Right kidney (tissue), 1 donor: Measurements from ENCODE around the gene ARIH1.

ENCODE experiments used
- DNase-seq: peaks from one replicate; pipeline ENCODE4 v3.0.0-alpha.2; 2016

ARIH1 gene

DNA sequence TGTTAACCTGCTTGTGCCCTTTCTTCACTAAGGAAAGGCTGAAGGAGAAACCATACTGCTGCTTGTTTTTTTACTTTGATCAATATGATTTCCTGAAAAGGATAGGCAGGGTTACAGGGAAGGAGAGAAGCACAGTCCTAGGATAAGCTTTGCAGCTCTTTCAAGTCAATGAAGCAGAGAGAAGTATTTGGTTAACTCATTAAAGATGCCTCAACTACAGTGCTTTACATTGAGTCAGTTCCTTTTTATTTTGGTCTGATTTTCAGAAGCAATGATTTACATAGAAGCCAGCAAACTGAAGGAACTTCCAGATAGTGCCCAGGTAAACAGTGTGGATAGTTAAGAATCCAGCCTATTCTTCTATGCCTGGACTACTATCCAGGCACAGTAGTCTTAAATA lies 64.8 kb downstream of the ARIH1 start:
- no peak for DNase-seq

DNA sequence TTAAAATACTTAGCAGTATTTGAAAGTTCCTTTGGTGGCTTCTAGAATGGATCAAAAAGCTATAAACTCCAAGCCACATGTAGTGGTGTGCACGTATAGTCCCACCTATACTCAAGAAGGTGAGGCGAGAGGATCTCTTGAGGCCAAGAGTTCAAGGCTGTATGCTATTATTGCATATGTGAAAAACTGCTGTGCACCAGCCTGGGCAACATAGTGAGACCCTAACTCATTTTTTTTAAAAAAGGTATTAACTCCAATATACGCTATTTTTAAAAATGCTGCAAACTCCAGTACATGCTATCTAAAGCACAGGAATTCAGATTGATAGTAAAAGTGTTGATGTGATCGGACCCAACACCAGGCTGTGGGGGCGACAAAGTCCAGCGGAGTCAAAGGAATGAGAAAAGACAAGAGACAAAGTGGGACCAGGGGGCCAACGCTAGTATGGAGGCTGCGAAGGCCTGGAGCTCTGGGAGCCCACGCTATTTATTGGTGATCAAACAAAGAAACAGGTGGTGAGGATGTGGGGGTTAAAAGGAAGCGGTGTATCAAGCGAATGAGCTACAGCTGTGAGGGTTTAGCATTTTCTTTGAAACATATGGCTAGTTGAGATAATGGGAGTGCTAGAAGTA lies 66.6 kb downstream of the ARIH1 start:
- no peak for DNase-seq

DNA sequence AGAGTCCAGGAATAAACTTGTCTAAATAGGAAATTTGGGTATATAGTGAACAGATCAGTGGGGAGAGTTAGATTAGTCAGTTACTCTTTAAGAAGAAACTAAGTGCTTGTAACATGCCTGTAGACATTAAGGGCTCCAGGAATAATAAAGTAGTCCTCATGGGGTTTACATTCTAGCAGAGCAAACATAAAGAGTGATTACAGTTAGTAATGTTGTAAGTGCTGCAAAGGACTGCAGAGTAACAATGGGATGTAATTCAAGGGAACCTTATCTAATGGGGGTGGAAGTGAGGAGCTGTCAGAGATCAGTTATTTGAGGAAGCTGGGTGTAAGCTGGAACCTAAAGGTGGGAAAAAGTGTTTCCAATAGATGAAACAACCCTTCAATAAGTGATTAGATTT lies 67.5 kb downstream of the ARIH1 start:
- DNase-seq: no peak

DNA sequence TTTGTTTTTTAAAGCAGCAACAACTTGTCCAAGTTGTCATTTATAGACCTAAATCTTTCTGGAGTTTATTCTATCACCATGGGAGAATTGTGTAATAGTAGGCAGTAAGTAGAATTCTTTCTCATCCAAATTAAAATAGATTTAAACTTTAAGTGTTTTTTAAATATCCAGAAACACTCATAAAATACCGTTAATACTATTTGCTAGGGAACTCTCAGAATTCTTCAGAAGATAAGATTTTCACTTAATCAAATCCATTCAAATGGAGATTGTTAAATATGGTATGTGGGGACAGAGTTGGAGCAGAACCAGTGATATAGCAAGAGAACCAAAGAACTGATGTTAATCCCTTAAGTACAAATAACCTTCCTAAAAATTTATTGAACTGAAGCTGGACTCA lies 71.0 kb downstream of the ARIH1 start:
- DNase-seq: no peak

DNA sequence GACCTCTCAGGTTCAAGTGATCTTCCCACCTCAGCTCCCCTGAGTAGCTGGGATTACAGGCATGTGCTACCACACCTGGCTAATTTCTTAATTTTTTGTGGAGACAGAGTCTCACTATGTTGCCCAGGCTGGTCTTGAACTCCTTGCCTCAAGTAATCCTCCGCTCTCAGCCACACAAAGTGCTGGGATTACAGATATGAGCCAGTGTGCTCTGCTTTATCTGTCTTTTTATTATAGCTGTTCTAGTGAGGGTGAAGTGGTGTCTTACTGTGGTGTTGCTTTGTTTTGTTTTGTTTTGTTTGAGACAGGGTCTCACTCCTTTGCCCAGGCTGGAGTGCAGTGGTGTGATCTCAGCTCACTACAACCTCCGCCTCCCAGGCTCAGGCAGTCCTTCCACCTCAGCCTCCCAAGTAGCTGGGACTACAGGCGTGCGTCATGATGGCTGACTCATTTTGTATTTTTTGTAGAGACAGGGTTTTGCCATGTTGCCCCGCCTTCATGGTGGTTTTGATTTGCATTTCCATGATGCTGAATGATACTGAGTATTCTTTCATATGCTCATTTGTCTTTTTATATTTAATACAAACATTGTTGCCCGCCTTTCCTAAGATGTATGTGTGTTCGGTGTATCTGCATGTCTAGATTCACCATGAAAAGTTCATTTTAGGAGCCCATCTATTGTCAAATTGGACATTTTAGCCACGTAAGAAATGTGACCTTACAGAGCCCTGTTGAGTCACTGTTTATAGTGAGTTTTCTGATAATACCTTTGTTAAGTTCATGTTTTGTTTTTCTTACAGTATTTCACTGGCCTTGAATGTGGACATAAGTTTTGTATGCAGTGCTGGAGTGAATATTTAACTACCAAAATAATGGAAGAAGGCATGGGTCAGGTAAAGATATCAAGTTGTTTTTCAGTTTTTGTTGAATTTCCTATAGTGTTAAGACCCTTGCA lies 80.6 kb downstream of the ARIH1 start:
- DNase-seq: no peak

DNA sequence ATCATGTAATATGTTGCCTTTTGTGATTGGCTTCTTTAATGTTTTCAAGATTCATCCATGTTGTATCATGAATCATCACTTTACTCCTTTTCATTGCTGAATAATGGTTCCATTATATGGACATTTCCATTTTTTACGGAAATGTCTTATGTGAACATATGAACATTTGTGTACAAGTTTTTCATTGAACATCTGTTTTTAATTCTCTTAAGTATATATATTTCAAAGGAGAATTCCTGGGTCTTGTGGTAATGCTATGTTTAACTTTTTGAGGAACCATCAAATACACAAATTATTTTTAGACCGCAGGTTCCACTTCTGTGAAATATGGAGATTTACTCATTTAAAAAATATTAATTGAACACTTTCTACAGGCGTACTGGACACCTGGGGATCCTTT lies 85.7 kb downstream of the ARIH1 start:
- no peak for DNase-seq

DNA sequence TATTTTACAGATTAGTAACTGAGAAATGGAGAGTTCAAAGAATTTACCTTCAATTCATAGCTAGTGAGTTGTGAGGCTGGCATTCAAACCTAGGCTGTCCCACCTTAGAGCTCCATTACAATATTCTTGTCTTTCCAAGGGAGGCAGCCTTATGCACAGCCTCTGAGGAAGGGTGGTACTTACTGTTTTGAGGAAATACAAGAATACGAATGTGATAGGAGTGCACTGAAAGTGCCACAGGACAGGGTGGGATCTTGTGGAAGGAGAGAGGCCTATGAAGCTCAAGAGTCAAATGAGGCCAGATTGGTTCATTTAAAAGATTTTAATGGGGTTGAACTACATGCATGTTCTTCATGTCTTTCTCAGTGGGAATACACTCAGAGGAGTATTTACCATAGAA lies 86.3 kb downstream of the ARIH1 start:
- DNase-seq: no peak

DNA sequence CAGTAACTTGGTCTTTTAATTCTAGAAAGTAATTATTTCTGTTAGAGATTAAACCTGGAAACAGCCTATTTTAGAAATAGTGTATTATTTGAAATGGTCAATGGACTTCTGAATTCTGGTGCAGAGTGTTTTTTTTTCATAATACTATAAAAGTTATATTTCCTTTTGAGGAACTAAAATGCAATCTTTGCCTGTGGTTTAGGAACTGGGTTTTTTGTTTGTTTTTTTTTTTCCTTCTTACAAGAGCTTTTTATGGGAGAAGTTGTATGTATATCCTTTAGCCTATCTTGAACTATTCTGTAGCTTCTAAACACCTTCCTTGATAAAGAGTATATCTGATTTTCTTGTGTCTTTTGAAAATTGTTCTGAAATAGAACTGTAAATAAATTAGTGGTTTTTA lies 88.3 kb downstream of the ARIH1 start:
- DNase-seq: no peak

DNA sequence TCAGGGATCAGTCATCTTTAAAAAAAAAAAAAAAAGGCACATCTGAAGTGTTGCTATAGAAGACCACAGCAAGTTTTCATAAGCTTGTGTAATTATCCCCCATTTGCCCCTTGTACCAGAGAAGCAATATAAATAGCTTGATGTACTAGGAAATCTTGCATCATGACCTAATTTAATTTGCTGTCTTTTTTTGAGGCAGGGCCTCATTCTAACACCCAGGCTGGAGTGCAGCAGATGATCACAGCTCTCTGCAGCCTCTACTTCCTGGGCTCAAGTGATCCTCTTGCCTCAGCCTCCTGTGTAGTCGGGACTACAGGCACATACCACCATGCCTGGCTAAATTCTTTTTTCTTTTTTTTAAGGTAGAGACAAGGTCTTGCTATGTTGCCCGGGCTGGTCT lies 88.7 kb downstream of the ARIH1 start:
- DNase-seq: no peak

DNA sequence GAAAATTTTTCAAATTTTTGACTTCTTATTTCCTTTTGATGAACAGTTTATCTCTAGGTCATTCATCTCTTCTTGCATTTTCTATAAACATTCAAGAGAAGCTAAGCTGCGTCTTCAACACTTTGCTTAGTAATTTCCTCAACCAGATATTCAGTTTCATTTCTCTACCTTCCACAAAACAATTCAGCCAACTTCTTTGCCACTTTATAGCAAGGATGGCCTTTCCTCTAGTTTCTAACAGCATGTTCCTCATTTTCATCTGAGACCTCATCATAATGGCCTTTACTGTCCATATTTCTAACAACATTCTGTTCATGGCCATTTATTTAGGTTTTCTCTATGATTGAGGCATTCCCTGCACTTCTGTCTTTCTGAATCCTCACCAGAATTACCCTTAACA lies 90.0 kb downstream of the ARIH1 start:
- no peak for DNase-seq

DNA sequence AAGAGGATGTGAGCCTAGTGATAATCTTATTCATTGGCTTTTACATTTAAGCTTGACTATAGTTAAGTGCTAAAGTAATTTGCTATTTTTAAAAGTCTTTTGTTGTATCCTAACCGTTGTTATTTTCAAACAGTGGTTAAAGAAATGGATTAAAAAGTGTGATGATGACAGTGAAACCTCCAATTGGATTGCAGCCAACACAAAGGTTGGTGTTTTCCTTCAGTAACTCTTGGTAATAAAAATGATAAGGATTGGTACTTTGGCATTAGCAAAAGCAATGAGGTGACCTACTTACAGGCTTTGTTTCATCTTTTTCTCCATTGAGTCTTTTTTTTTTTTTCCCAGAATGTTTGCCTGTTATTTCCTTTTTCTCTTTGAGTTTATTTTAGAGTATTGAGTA lies 92.8 kb downstream of the ARIH1 start:
- DNase-seq: no peak

DNA sequence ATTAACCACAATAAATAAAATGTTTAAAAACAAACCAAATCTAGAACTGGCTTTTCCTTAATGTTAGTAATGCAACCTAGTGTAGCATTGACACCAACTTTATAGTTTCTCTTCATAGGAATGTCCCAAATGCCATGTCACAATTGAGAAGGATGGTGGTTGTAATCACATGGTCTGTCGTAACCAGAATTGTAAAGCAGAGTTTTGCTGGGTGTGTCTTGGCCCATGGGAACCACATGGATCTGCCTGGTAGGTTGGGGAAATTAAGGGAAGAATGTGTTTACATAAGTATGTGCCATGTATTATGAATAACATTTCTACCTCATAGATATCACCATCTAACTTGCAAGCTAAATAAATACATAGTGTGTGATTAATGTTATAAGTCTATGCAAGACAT lies 95.9 kb downstream of the ARIH1 start:
- DNase-seq: no peak

DNA sequence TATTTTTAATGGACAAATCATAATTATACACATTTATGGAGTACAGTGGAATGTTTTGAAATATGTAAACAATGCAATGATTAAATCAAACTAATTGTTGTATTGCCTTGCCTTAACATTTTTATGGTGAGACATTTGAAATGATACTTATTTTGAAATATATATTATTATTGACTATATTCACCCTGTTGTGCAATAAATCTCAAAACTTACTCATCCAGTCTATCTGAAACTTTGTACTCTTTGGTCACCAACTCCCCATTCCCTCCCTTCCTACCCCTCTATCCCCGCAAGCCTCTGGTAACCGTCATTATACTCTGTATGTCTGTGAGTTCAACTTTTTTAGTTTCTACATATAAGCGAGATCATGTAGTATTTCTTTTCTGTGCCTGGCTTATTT lies 105.7 kb downstream of the ARIH1 start:
- no peak for DNase-seq

DNA sequence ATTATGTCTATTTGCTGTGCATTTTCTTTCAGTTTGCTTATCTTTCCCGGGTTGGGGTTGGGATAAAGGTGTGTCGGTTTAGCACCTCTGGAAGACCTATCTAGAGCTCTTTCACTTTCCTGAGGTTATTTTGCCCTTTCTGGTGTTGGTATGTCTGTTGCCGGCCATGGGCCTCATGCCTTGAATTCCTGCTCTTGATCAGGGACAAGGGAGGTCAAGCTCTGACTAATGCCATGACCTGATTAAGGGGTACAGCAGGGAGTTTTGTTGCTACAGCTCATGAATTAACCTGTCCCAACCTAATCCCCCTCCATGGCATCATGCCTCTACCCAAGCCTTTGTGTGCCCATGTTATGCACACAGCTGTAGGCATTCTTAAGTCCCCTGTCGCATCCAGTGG lies 109.9 kb downstream of the ARIH1 start:
- no peak for DNase-seq

DNA sequence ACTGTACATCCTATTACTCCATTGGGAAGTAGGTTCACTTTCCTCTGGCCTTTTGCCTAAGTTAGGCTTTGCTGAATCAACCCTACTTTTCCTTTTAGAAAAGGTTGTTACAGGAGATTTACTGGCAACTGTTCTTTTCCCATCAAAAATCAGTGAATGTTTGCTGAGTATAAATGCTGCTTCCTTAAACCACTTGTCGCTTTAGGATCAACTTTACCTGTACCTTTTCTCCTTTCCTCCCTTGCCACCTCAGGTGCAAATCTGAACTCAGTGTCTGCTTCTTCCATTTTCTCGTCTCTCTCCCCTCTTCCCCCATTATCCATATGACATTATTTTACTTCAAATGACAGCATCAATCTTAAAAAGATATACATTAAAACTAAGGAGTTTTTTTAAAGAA lies 110.9 kb downstream of the ARIH1 start:
- no peak for DNase-seq

DNA sequence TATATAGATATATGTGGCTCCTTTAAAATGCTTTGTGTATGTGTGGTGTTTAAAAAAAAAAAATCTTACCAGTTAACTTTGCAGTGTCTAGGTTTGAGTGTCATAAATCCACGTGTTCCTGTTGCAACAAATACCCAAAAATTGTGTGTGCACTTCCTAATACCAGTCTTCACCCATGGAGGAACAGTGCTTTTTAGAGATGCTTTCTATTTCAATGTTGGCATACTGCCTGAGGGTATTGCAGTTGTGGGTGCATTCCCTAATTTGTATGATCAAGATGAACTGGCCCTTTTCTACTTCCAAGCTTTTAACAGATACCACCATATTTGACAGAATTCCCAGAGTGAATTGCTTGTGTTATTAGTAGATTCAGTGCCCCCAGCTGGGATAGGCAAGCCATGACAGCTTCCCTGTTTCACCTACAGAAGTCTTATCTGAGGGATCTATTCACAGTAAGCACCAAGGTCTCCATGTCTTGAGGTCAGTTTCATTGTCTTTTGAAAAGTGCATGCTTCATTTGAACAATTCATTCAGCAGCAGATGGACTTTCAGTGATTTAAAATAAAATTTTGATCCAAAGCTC lies 111.4 kb downstream of the ARIH1 start:
- no peak for DNase-seq

DNA sequence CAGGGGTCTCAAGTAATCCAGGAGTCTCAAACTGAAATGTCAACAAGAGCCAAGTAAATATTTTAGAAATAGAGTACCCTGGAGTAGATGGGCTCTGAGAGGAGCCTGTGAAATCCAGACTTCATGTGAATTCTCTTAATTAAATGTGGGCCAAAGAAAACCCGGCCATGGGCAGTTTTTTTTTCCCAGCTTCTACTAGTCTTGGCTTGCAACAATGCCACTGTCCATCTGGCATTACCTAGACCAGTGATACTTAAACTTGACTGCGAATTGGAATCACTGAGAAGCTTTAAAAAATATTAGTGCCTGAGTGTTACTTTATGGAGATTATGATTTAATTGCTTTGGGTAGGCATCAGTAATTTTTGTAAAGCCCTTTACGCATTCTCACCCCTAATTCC lies 114.0 kb downstream of the ARIH1 start:
- DNase-seq: no peak

DNA sequence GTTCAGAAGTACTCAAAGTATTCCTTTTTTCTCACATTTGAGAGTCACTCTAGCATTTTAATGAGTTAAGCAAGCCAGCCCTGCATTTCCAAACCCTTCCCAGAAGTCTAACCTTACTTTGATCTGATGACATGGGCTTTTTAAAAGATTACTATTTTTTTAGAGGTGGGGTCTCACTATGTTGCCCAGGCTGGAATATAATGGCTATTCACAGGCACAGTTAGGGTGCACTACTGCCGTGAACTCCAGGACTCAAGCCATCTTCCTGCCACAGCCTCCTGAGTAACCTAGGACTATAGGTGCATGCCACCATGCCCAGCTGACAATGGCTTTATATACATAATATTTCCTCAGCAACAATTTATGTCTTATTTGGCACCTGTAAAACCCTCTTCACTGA lies 116.3 kb downstream of the ARIH1 start:
- no peak for DNase-seq

DNA sequence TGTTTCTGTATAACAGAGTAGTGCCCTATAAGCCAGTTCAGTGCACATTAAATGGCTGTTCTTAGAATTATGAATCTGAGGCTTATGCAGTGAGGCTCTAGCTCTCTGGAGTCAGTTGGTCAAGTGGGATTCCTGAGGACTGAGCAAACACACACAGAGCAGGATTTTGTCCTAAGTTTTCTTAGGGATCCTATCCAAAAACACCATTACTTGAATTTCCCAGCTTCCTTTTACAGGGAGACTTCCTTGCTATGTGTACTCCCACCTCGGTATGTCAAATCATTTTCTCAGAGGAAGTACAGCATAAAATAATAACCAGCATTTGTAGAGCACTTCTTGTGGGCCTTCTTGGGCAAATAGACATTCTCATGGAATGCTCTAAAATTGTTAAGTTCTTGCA lies 117.2 kb downstream of the ARIH1 start:
- no peak for DNase-seq

DNA sequence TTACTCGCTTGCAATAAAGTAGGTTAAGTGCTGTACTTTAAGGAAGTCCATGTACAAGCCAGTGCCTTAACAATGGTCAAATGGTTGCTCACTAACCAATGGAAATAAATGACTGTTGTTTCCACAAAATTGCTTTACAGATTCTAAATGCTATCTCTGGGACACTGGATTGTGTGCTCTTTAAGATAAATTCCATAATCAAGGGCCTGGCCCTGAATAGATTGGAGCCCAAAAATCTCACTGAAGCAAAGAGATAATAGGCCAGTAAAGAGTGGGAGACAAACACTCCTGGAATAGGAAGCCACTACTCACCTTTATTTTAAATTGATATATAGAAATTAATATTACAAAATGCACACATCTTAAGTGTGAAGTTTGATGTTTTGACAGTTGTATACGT lies 118.0 kb downstream of the ARIH1 start:
- DNase-seq: no peak

DNA sequence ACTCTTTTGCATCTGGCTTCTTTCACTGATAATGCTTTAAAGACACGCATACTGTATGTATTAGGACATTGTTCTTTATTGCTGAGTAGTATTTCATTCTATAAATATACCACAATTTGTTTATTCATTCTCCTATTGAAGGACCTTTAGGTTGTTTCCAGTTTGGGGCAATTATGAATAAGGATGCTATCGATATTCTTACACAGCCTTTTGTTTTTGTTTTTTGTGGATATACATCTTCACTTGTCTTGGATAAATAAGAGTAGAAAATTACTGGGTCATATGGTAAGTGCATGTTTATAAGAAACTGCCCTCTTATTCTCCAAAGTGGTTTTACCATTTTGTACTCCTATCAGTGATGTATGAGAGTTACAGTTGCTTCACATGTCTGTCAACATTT lies 118.5 kb downstream of the ARIH1 start:
- DNase-seq: no peak

DNA sequence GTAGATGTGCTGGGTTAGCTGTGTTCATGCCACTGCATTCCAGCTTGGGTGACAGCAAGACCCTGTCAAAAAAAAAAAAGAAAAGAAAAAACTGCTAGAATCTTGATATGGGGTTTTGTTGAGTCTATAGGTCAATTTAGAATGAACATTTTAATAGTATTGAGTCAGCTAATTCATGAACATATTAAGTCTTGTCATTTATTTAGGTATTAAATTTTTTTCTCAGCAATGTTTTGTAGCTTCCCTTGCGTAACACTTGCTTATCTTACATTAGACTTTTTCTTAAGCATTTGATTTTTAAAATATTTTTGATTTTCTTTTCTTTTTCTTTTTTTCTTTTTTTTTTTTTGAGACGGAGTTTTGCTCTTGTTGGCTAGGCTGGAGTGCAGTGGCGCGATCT lies 119.7 kb downstream of the ARIH1 start:
- no peak for DNase-seq

DNA sequence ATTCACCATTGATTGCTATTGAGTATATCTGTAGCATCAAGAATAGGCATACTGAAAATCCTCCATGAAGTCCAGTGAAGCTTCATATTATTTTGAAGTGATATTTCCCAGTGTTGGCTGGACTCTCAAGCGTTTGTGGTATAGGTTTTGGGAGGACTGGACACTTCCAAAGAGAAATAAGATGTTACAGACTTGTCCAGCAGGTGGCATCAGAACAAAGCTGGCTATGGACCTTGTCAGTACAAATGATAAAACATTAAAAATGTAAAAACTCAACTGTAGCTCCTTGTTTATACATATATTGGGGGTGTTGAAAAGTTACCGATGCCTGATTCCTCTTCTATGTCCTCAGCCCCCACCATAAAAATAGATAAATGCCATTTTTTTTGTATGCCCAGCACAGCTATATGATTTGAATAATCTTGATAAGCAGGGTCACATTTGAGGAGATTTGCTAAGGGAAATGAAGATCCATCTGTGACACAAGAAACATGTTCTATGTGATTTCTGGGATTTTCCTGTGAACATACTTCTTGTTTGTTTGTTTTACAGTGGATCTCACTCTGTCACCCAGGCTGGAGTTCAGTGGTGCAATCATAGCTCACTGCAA lies 125.8 kb downstream of the ARIH1 start:
- no peak for DNase-seq
